Bronchial smooth muscle cell (primary cell): ENCODE measurements around the gene MATN4. TPM values are rescaled to one million over a fixed set of nuclear protein-coding genes. Genes with fewer than 3 reads are reported as not detected.

Source experiments
- total RNA-seq: library from RNA; depleted of rRNA; stranded (reverse); fragments of >200 nt; gene quantifications from 2 replicates; pipeline ENCODE4 v1.2.1, GENCODE V29; 2014

The MATN4 gene
- total RNA-seq: 0.17 TPM in 1 of 2 replicates, not detected in the other

GRCh38 chr20:45308117-45308778 is at the start of gene MATN4:
TSS of gene MATN4 (minus strand) at chr20:45308299. CDS start at chr20:45305582, 2,717 bp downstream.

GRCh38 chr20:45347936-45348778 is 40.1 kb upstream of the MATN4 start, which contains the start of gene SDC4:
TSS of gene SDC4 (minus strand) at chr20:45348424. CDS start at chr20:45348384, 40 bp downstream.

GRCh38 chr20:45306431-45306982 is 1.6 kb downstream of the MATN4 start, which contains the start of gene RBPJL:
TSS of gene RBPJL (plus strand) at chr20:45306840. CDS start at chr20:45306923, 83 bp downstream.

GRCh38 chr20:45254383-45255262 is 53.5 kb downstream of the MATN4 start, which contains the start of gene SLPI:
TSS of gene SLPI (minus strand) at chr20:45254564. CDS start at chr20:45254543, 21 bp downstream.

Other genes with a start within 250 kb of the MATN4 start
- 0.09 and 0.79 TPM in 2 replicates for gene KCNS1, start 207.2 kb downstream of the MATN4 start, total RNA-seq
- not detected in 2 replicates for gene WFDC5, start 193.1 kb downstream of the MATN4 start, total RNA-seq
- not detected in 2 replicates for gene WFDC12, start 183.8 kb downstream of the MATN4 start, total RNA-seq
- gene PI3, start 133.4 kb downstream of the MATN4 start, total RNA-seq: not detected in 2 replicates
- gene SEMG1, start 101.3 kb downstream of the MATN4 start, total RNA-seq: not detected in 2 replicates
- not detected in 2 replicates for gene SEMG2, start 86.9 kb downstream of the MATN4 start, total RNA-seq
- gene SLPI, start 53.7 kb downstream of the MATN4 start, total RNA-seq: 1.1 and 2.8 TPM in 2 replicates
- gene RBPJL, start 1.5 kb downstream of the MATN4 start, total RNA-seq: not detected in 2 replicates
- 78.1 and 98.7 TPM in 2 replicates for gene SDC4, start 40.1 kb upstream of the MATN4 start, total RNA-seq
- 15.8 and 34.5 TPM in 2 replicates for gene SYS1, start 54.9 kb upstream of the MATN4 start, total RNA-seq
- 0.09 TPM in 1 of 2 replicates, not detected in the other for gene TP53TG5, start 70.0 kb upstream of the MATN4 start, total RNA-seq
- 0.34 and 0.63 TPM in 2 replicates for gene DBNDD2, start 100.0 kb upstream of the MATN4 start, total RNA-seq
- 17.5 and 29.5 TPM in 2 replicates for gene PIGT, start 107.8 kb upstream of the MATN4 start, total RNA-seq
- gene WFDC2, start 161.5 kb upstream of the MATN4 start, total RNA-seq: not detected in 2 replicates
- not detected in 2 replicates for gene SPINT3, start 207.3 kb upstream of the MATN4 start, total RNA-seq
- not detected in 2 replicates for gene WFDC6, start 231.2 kb upstream of the MATN4 start, total RNA-seq
- not detected in 2 replicates for gene EPPIN, start 239.1 kb upstream of the MATN4 start, total RNA-seq